Measurements from ENCODE around the gene SRD5A2.

Gene SRD5A2

GRCh38 chr2:31580321-31581117 lies at the start of gene SRD5A2:
Gene SRD5A2 (minus strand): TSS chr2:31580938. CDS start chr2:31580900, 38 bp downstream.
- no peak within 1 kb of the TSS for H3K4me3 ChIP-seq (ENCODE audit: low read depth, low read length)
- TF ChIP-seq CTCF (IDR thresholded peaks at IDR 0.05; ENCODE audit: low read depth, low read length) = no peak

GRCh38 chr2:31606509-31606908 lies 25.8 kb upstream of the SRD5A2 start:
- no peak for TF ChIP-seq CTCF (IDR thresholded peaks at IDR 0.05; ENCODE audit: low read depth, low read length)
- H3K4me3 ChIP-seq (ENCODE audit: low read depth, low read length) = no peak overlapping the region

GRCh38 chr2:31598694-31599093 lies 18.0 kb upstream of the SRD5A2 start:
- no peak for TF ChIP-seq CTCF (IDR thresholded peaks at IDR 0.05; ENCODE audit: low read depth, low read length)

GRCh38 chr2:31586230-31586629 lies 5.5 kb upstream of the SRD5A2 start:
- TF ChIP-seq CTCF (IDR thresholded peaks at IDR 0.05; ENCODE audit: low read depth, low read length) = no peak
- no peak overlapping the region for H3K4me3 ChIP-seq (ENCODE audit: low read depth, low read length)

More at GRCh38 chr2:31598694-31599093, 18.0 kb upstream of the SRD5A2 start:
- no peak overlapping the region for H3K4me3 ChIP-seq (ENCODE audit: low read depth, low read length)

- no peak for TF ChIP-seq CTCF (IDR thresholded peaks at IDR 0.05; ENCODE audit: low read depth, low read length)
- H3K4me3 ChIP-seq (ENCODE audit: low read depth, low read length) = no peak overlapping the region
These were observed 522 bp upstream of the SRD5A2 start for GRCh38 chr2:31581124-31581795.

- H3K4me3 ChIP-seq (ENCODE audit: low read depth, low read length) = no peak overlapping the region
- TF ChIP-seq CTCF (IDR thresholded peaks at IDR 0.05; ENCODE audit: low read depth, low read length) = no peak
These were observed 780 bp downstream of the SRD5A2 start for GRCh38 chr2:31579996-31580320.

GRCh38 chr2:31578316-31578715 lies 2.4 kb downstream of the SRD5A2 start:
- no peak for TF ChIP-seq CTCF (IDR thresholded peaks at IDR 0.05; ENCODE audit: low read depth, low read length)
- H3K4me3 ChIP-seq (ENCODE audit: low read depth, low read length) = no peak overlapping the region

Measured in WI38 (cell line).